PC-9 (cell line): Measurements from ENCODE around the gene MBNL1. TPM values are rescaled to one million over a fixed set of nuclear protein-coding genes. Genes with fewer than 3 reads are reported as not detected.
"Not testable (repeated sequence)": the region's sequence is repeated elsewhere in the genome, so short reads cannot be mapped to it uniquely, and the experiment has no call there.

Source experiments
- BruUV-seq: library from RNA; stranded (reverse); fragments of 400-500 nt; replicated peaks from 2 replicates; lab custom pipeline; 2021; lab: Mats Ljungman, UMichigan
- CTCF ChIA-PET: fragments of 300-600 bp; sonication (Branson Sonifier 250); formaldehyde crosslinking; loops from one replicate; lab custom pipeline; 2022; ENCODE audit warnings: antibody characterized with exemption; lab: Charles Lee
- POLR2A ChIA-PET: fragments of 300-600 bp; sonication (Branson Sonifier 250); formaldehyde crosslinking; loops from one replicate; lab custom pipeline; 2022; ENCODE audit warnings: antibody characterized with exemption; ENCODE audit not compliant: unreplicated experiment; lab: Charles Lee
- DNase-seq, 2 experiments: peaks; one replicate each; pipeline versions ENCODE4 v3.0.0 to v3.0.0-alpha.2; 2015 to 2022; ENCODE audit warnings: mixed read lengths in 1 of 2
- H2AFZ ChIP-seq: fragments of 200-600 bp; sonication (generic); 2 replicates; pipeline ENCODE4 v1.8.1; 2017; ENCODE audit warnings: antibody characterized with exemption
- H3F3A ChIP-seq: fragments of 200-600 bp; sonication (generic); 2 replicates; pipeline ENCODE4 v1.8.1; 2017; ENCODE audit warnings: antibody characterized with exemption, mild to moderate bottlenecking, low read depth; ENCODE audit not compliant: insufficient read depth
- H3K27ac ChIP-seq: fragments of 200-600 bp; sonication (generic); 2 replicates; pipeline ENCODE4 v1.6.1; 2016; ENCODE audit warnings: mixed run types
- H3K27me3 ChIP-seq: fragments of 200-600 bp; sonication (generic); 2 replicates; pipeline ENCODE4 v1.6.1; 2016; ENCODE audit warnings: low read depth, mixed run types; ENCODE audit not compliant: insufficient read depth
- H3K36me3 ChIP-seq: fragments of 200-600 bp; sonication (generic); 2 replicates; pipeline ENCODE4 v1.6.1; 2016; ENCODE audit warnings: low read depth, mixed run types
- H3K4me1 ChIP-seq: fragments of 200-600 bp; sonication (generic); replicated peaks from 2 replicates; pipeline ENCODE4 v1.6.1; 2016; ENCODE audit warnings: mixed run types; ENCODE audit not compliant: insufficient read depth
- H3K4me2 ChIP-seq: fragments of 200-600 bp; sonication (generic); 2 replicates; pipeline ENCODE4 v1.6.1; 2017; ENCODE audit warnings: mixed run types
- H3K4me3 ChIP-seq: fragments of 200-600 bp; sonication (generic); 2 replicates; pipeline ENCODE4 v1.6.1; 2016; ENCODE audit warnings: mixed run types
- H3K79me2 ChIP-seq: fragments of 200-600 bp; sonication (generic); 2 replicates; pipeline ENCODE4 v1.6.1; 2017; ENCODE audit warnings: low read depth, mixed run types
- H3K9me2 ChIP-seq: fragments of 200-600 bp; sonication (generic); 2 replicates; pipeline ENCODE4 v1.8.1; 2017; ENCODE audit warnings: mild to moderate bottlenecking; ENCODE audit not compliant: insufficient read depth
- H3K9me3 ChIP-seq: fragments of 200-600 bp; sonication (generic); 2 replicates; pipeline ENCODE4 v1.8.1; 2016; ENCODE audit warnings: low read depth; ENCODE audit not compliant: insufficient read depth
- H4K20me1 ChIP-seq: fragments of 200-600 bp; sonication (generic); 2 replicates; pipeline ENCODE4 v1.8.1; 2017; ENCODE audit not compliant: insufficient read depth
- CTCF ChIP-seq: fragments of 200-600 bp; sonication (generic); conservative IDR thresholded peaks from 2 replicates; pipeline ENCODE4 v1.6.1; 2017; ENCODE audit warnings: mixed run types, antibody characterized with exemption, mild to moderate bottlenecking, moderate library complexity
- EZH2 ChIP-seq: fragments of 200-600 bp; sonication (generic); IDR thresholded peaks from 2 replicates; pipeline ENCODE4 v1.8.0; 2017; ENCODE audit warnings: antibody characterized with exemption, low read depth
- intact Hi-C: fragments of 100-400 bp; cut with micrococcal nuclease; formaldehyde crosslinking; loops from one replicate; pipeline ENCODE4 v1.10.0; 2022; ENCODE audit not compliant: unreplicated experiment
- total RNA-seq: library from RNA; stranded (reverse); gene quantifications from 2 replicates; pipeline ENCODE4 v1.2.3, GENCODE V29; 2021

MBNL1 gene
- total RNA-seq, 1 experiment from 2014 or later = 176 TPM

GRCh38 chr3:152365126-152365525, 96.4 kb downstream of the MBNL1 start:
- TF ChIP-seq EZH2 (no peak), CTCF (no peak)
- CTCF ChIA-PET = no interaction called here
- POLR2A ChIA-PET = no interaction called here
- Histone ChIP-seq H3K4me3 (no peak overlapping the region), H3K4me2 (no peak overlapping the region), H3K9me2 (peaks cover 3% of the 10 kb centered on the region; the same call in 1 of the 2 replicates), H3F3A (peaks cover 21% of the 10 kb centered on the region), H3K9me3 (no peaks in the 10 kb centered on the region), H3K79me2 (peaks cover 92% of the 10 kb centered on the region), H3K27me3 (no peaks in the 10 kb centered on the region), H3K36me3 (0 out of 2 replicates have a peak, but pooled peaks cover 7% of the 10 kb centered on the region), H4K20me1 (no peaks in the 10 kb centered on the region), H3K4me1 (peaks cover 20% of the 10 kb centered on the region), H2AFZ (no peak overlapping the region), H3K27ac (peak overlapping the region; percentile 33)
- no TSS peak for BruUV-seq
- intact Hi-C loops = no loop called here
- no peak for DNase-seq

- DNase-seq = peak in 1 of 2 experiments; percentile 47
- no TSS peak for BruUV-seq
- peak overlapping the region; percentile 33; the same call in 1 of the 2 replicates for H3K27ac ChIP-seq
- no peak overlapping the region for H3K4me3 ChIP-seq
- intact Hi-C loops = no loop called here
- H4K20me1 ChIP-seq = no peaks in the 10 kb centered on the region
- TF ChIP-seq EZH2 (no peak), CTCF (no peak)
- no peak overlapping the region; the same call in 1 of the 2 replicates for H3K4me2 ChIP-seq
- H3K9me2 ChIP-seq = no peaks in the 10 kb centered on the region
- H3K27me3 ChIP-seq = no peaks in the 10 kb centered on the region
- H3K4me1 ChIP-seq = peaks cover 17% of the 10 kb centered on the region
- H3K79me2 ChIP-seq = peaks cover 94% of the 10 kb centered on the region
- peaks cover 20% of the 10 kb centered on the region for H3F3A ChIP-seq
- H3K36me3 ChIP-seq = 0 out of 2 replicates have a peak, but pooled peaks cover 7% of the 10 kb centered on the region
- CTCF ChIA-PET = no interaction called here
- H3K9me3 ChIP-seq = no peaks in the 10 kb centered on the region
- POLR2A ChIA-PET = no interaction called here
- H2AFZ ChIP-seq = no peak overlapping the region
Observed at GRCh38 chr3:152365766-152366593, 97.3 kb downstream of the MBNL1 start.

GRCh38 chr3:152367192-152367591, 98.5 kb downstream of the MBNL1 start:
- Histone ChIP-seq H3F3A (peaks cover 20% of the 10 kb centered on the region), H3K79me2 (peaks cover 94% of the 10 kb centered on the region), H3K4me1 (peaks cover 17% of the 10 kb centered on the region)
- intact Hi-C loops, H3K4me2 ChIP-seq, H2AFZ ChIP-seq, H3K27ac ChIP-seq, POLR2A ChIA-PET, CTCF ChIA-PET, H3K9me2 ChIP-seq, H3K9me3 ChIP-seq, DNase-seq, H3K4me3 ChIP-seq, H3K27me3 ChIP-seq, BruUV-seq, H3K36me3 ChIP-seq, H4K20me1 ChIP-seq: not testable (repeated sequence)

GRCh38 chr3:152372633-152373032, 103.9 kb downstream of the MBNL1 start:
- H4K20me1 ChIP-seq, DNase-seq, H3K27me3 ChIP-seq, H3K9me3 ChIP-seq, H3K4me2 ChIP-seq, H3K36me3 ChIP-seq, POLR2A ChIA-PET, BruUV-seq, H3K27ac ChIP-seq, H3K9me2 ChIP-seq, intact Hi-C loops, H2AFZ ChIP-seq, H3K4me3 ChIP-seq, H3K4me1 ChIP-seq, CTCF ChIA-PET: not testable (repeated sequence)
- H3K79me2 ChIP-seq = peaks cover 91% of the 10 kb centered on the region
- H3F3A ChIP-seq = 0 out of 2 replicates have a peak, but pooled peaks cover 10% of the 10 kb centered on the region
